Type B pancreatic cell (in vitro differentiated cells): ENCODE measurements around the gene ASB10. TPM values are rescaled to one million over a fixed set of nuclear protein-coding genes. Genes with fewer than 3 reads are reported as not detected.
A peak's percentile ranks its signal among the peaks of the same experiment; 100 is the strongest.

Source experiments
- DNase-seq: peaks from one replicate; pipeline ENCODE4 v3.0.0; 2021; ENCODE audit warnings: mixed read lengths; ENCODE audit not compliant: unreplicated experiment; ENCODE audit errors: extremely low spot score
- H3K27ac Mint-ChIP-seq: 2 replicates; pipeline ENCODE4 v1.8.0; 2021; ENCODE audit warnings: mild to moderate bottlenecking, mixed read lengths
- H3K27me3 Mint-ChIP-seq: 2 replicates; pipeline ENCODE4 v1.8.0; 2021; ENCODE audit warnings: mixed read lengths
- H3K36me3 Mint-ChIP-seq: 2 replicates; pipeline ENCODE4 v1.8.0; 2021; ENCODE audit warnings: mixed read lengths
- H3K4me1 Mint-ChIP-seq: one replicate; pipeline ENCODE4 v1.8.0; 2021; ENCODE audit warnings: mixed read lengths; ENCODE audit not compliant: unreplicated experiment
- H3K4me3 Mint-ChIP-seq: 2 replicates; pipeline ENCODE4 v1.8.0; 2021; ENCODE audit warnings: mild to moderate bottlenecking, mixed read lengths
- H3K9me3 Mint-ChIP-seq: 2 replicates; pipeline ENCODE4 v1.8.0; 2021; ENCODE audit warnings: mixed read lengths
- long read RNA-seq: library from polyadenylated mRNA; unstranded; transcript quantifications from one replicate; pipeline ENCODE4 v2.0.0, GENCODE V29; 2020
- total RNA-seq: library from RNA; stranded (reverse); gene quantifications from 2 replicates; pipeline ENCODE4 v1.2.1, GENCODE V29; 2021; ENCODE audit warnings: low replicate concordance
- TF ChIP-seq, protein P1 (sequence below): fragments of 200-600 bp; sonication (generic); conservative IDR thresholded peaks from 2 replicates; pipeline ENCODE4 v1.5.0; 2021; ENCODE audit warnings: antibody characterized with exemption, mild to moderate bottlenecking

ASB10 gene
- not detected in 2 replicates for total RNA-seq
- long read RNA-seq, result 0 reads

- DNase-seq, result no peak
- H3K9me3 Mint-ChIP-seq, result no peaks in the 10 kb centered on the region
- no peak within 1 kb of the TSS for H3K27ac Mint-ChIP-seq
- TF ChIP-seq, protein P1, sequence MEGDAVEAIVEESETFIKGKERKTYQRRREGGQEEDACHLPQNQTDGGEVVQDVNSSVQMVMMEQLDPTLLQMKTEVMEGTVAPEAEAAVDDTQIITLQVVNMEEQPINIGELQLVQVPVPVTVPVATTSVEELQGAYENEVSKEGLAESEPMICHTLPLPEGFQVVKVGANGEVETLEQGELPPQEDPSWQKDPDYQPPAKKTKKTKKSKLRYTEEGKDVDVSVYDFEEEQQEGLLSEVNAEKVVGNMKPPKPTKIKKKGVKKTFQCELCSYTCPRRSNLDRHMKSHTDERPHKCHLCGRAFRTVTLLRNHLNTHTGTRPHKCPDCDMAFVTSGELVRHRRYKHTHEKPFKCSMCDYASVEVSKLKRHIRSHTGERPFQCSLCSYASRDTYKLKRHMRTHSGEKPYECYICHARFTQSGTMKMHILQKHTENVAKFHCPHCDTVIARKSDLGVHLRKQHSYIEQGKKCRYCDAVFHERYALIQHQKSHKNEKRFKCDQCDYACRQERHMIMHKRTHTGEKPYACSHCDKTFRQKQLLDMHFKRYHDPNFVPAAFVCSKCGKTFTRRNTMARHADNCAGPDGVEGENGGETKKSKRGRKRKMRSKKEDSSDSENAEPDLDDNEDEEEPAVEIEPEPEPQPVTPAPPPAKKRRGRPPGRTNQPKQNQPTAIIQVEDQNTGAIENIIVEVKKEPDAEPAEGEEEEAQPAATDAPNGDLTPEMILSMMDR, result no peak
- no peaks in the 10 kb centered on the region for H3K4me1 Mint-ChIP-seq
- H3K27me3 Mint-ChIP-seq, result peaks cover 30% of the 10 kb centered on the region
- no peaks in the 10 kb centered on the region for H3K36me3 Mint-ChIP-seq
- H3K4me3 Mint-ChIP-seq, result no peak within 1 kb of the TSS
Measured at GRCh38 chr7:151186640-151187408, at the start of gene ASB10. TSS of gene ASB10 (minus strand) at chr7:151187250. CDS start at chr7:151187130, 120 bp downstream.

DNA sequence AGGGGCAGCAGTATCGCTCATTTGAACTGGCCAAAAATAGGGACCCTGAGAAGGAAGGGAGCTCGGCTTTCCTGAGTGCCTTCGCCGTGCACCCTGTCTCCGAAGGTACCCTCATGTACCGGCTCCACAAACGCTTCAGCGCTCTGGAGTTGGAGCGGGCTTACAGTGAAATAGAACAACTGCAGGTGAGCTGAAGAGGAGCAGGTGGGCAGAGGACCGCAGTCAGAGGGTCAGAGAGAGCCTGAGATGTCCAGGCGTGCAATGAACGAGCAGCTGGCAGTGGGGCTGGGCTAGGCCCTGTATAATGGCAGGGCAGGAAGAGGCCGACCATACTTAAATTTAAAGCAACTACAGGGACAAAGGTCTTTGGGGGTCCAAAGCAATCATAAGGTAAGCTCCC lies 49.4 kb upstream of the ASB10 start:
- TF ChIP-seq, protein P1, result no peak
- no peaks in the 10 kb centered on the region for H3K36me3 Mint-ChIP-seq
- no peaks in the 10 kb centered on the region for H3K27me3 Mint-ChIP-seq
- no peak for DNase-seq
- H3K9me3 Mint-ChIP-seq, result no peaks in the 10 kb centered on the region
- peaks cover 23% of the 10 kb centered on the region for H3K4me1 Mint-ChIP-seq
- H3K4me3 Mint-ChIP-seq, result no peak overlapping the region
- H3K27ac Mint-ChIP-seq, result no peak overlapping the region

DNA sequence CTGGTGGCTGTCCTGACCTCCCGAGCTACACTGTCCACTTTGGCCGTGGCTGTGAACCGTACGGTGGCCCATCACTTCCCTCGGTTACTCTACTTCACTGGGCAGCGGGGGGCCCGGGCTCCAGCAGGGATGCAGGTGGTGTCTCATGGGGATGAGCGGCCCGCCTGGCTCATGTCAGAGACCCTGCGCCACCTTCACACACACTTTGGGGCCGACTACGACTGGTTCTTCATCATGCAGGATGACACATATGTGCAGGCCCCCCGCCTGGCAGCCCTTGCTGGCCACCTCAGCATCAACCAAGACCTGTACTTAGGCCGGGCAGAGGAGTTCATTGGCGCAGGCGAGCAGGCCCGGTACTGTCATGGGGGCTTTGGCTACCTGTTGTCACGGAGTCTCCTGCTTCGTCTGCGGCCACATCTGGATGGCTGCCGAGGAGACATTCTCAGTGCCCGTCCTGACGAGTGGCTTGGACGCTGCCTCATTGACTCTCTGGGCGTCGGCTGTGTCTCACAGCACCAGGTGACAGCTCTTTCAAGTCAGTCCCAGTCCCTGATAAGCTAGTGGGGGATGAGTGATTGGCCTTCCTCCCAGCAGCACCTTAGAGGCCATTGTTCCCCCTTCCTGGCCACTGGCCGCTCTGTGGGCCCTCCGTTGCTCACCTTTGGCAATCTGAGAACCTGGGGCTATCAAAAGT lies 48.2 kb upstream of the ASB10 start:
- Mint-ChIP-seq H3K36me3 (no peaks in the 10 kb centered on the region), H3K27me3 (no peaks in the 10 kb centered on the region), H3K27ac (no peak overlapping the region), H3K4me1 (peaks cover 21% of the 10 kb centered on the region), H3K4me3 (peak overlapping the region; percentile 80), H3K9me3 (no peaks in the 10 kb centered on the region)
- TF ChIP-seq, protein P1, result no peak
- DNase-seq, result no peak

- Mint-ChIP-seq H3K36me3 (no peaks in the 10 kb centered on the region), H3K4me3 (peak overlapping the region; percentile 98), H3K27ac (peak overlapping the region; percentile 90), H3K9me3 (no peaks in the 10 kb centered on the region), H3K27me3 (no peaks in the 10 kb centered on the region), H3K4me1 (peaks cover 21% of the 10 kb centered on the region)
- TF ChIP-seq, protein P1, result no peak
- DNase-seq, result no peak
Measured at GRCh38 chr7:151233804-151234203, 46.8 kb upstream of the ASB10 start.

DNA sequence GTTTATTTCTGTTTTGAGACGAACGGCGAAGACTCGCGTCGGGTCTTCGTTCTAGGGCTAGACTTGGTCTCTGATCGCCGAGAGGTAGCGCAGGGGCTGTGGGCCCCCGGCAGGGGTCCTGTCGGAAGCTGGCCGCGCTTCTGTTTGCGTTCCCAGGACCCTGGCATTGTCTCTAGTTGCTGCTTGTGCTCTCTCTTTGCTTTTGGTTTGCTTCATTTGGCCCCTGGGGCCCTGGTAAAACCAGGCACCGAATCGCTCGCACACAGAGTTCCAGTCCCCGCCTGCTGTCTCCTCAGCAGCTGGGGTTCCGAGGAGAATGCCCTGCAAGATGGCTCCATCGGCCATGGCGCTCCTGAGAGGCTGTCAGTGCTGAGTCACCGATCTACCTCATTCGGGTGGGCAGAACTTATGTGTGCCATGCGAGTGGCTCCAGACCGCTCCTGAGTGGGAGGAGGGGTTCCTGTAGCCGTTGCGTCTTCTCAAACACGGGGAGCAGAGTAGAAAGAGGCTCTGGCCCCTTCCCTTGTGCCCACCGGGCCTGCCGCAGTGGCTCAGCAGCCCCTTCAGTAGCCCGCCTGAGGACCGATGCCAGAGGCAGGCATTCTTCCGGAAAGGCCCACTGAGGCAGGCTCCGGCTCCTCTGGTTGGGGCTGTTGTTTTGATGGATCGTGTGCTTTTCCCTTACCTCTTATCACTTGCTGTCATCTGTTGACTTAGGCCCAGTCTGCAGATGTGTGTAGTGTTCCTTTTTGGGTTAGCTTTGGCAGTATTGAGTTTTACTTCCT lies 46.1 kb upstream of the ASB10 start:
- no peaks in the 10 kb centered on the region for H3K27me3 Mint-ChIP-seq
- peak overlapping the region; percentile 90 for H3K27ac Mint-ChIP-seq
- DNase-seq, result no peak
- TF ChIP-seq, protein P1, result no peak
- peaks cover 25% of the 10 kb centered on the region for H3K4me1 Mint-ChIP-seq
- peak overlapping the region; percentile 98 for H3K4me3 Mint-ChIP-seq
- H3K9me3 Mint-ChIP-seq, result no peaks in the 10 kb centered on the region
- no peaks in the 10 kb centered on the region for H3K36me3 Mint-ChIP-seq
